GM21786 (cell line): ENCODE measurements around the gene RIPOR3.
"Not testable (repeated sequence)": the region's sequence is repeated elsewhere in the genome, so short reads cannot be mapped to it uniquely, and the experiment has no call there.

Source experiments
- ATAC-seq: cut with Tn5 transposase; IDR thresholded peaks from one replicate; pipeline ENCODE4 v1.9.1; 2021; ENCODE audit not compliant: unreplicated experiment

Gene RIPOR3

GRCh38 chr20:50724112-50724725 lies 32.9 kb upstream of the RIPOR3 start:
- ATAC-seq = no peak

GRCh38 chr20:50723672-50724071 lies 32.3 kb upstream of the RIPOR3 start:
- ATAC-seq = no peak

GRCh38 chr20:50722424-50723155 lies 31.2 kb upstream of the RIPOR3 start:
- ATAC-seq = no peak

GRCh38 chr20:50721881-50722281 lies 30.5 kb upstream of the RIPOR3 start:
- ATAC-seq = no peak

- no peak for ATAC-seq
Observed at GRCh38 chr20:50720582-50720981, 29.2 kb upstream of the RIPOR3 start.

GRCh38 chr20:50720026-50720425 lies 28.7 kb upstream of the RIPOR3 start:
- ATAC-seq = no peak

GRCh38 chr20:50719328-50719727 lies 28.0 kb upstream of the RIPOR3 start:
- no peak for ATAC-seq

GRCh38 chr20:50717974-50718761 lies 26.8 kb upstream of the RIPOR3 start:
- ATAC-seq = no peak

- ATAC-seq = no peak
Observed at GRCh38 chr20:50717312-50717711, 26.0 kb upstream of the RIPOR3 start.

GRCh38 chr20:50716518-50716917 lies 25.2 kb upstream of the RIPOR3 start:
- ATAC-seq = no peak

GRCh38 chr20:50715694-50716093 lies 24.4 kb upstream of the RIPOR3 start:
- ATAC-seq = no peak

GRCh38 chr20:50714426-50714825 lies 23.1 kb upstream of the RIPOR3 start:
- not testable (repeated sequence) for ATAC-seq

GRCh38 chr20:50713657-50714101 lies 22.3 kb upstream of the RIPOR3 start:
- no peak for ATAC-seq

- ATAC-seq = no peak
Observed at GRCh38 chr20:50712771-50713656, 21.7 kb upstream of the RIPOR3 start.

GRCh38 chr20:50711113-50711825 lies 19.9 kb upstream of the RIPOR3 start:
- ATAC-seq = no peak

GRCh38 chr20:50710492-50711063 lies 19.2 kb upstream of the RIPOR3 start:
- ATAC-seq = no peak

- ATAC-seq = no peak
Observed at GRCh38 chr20:50709636-50709973, 18.3 kb upstream of the RIPOR3 start.

GRCh38 chr20:50708845-50709635 lies 17.7 kb upstream of the RIPOR3 start:
- no peak for ATAC-seq

GRCh38 chr20:50704971-50705370 lies 13.6 kb upstream of the RIPOR3 start:
- no peak for ATAC-seq
